ENCODE results near the gene PARM1. TPM values are rescaled to one million over a fixed set of nuclear protein-coding genes. Genes with fewer than 3 reads are reported as not detected.

Gene PARM1
- total RNA-seq, 4 donors from 2014 or later: 12.9 to 25.7 (median 24.1) TPM

- WGBS: 71% methylated on average over 3 of the region's 3 CpGs
- no peak overlapping the region for H3K27ac ChIP-seq (replicated peaks in 1 of 4)
- H3K36me3 ChIP-seq: peaks cover 0 to 4% (median 0%) of the 10 kb centered on the region in 4 donors
- no peaks in the 10 kb centered on the region for H3K9me3 ChIP-seq
- no peak for DNase-seq (ENCODE audit: extremely low spot score)
- intact Hi-C loops (cut with DNase I): no loop called here
- H3K27me3 ChIP-seq: no peaks in the 10 kb centered on the region
- no peak overlapping the region for H3K4me3 ChIP-seq
- TF ChIP-seq CTCF (IDR thresholded peaks at IDR 0.05): no peak
- no peak for TF ChIP-seq POLR2A (IDR thresholded peaks at IDR 0.05; ENCODE audit: low read depth)
- TF ChIP-seq EP300 (IDR thresholded peaks at IDR 0.05): no peak
- TF ChIP-seq POLR2AphosphoS5 (IDR thresholded peaks at IDR 0.05): no peak
- H3K4me1 ChIP-seq: no peaks in the 10 kb centered on the region
These were observed 103.3 kb downstream of the PARM1 start for GRCh38 chr4:75036046-75036830.

DNA sequence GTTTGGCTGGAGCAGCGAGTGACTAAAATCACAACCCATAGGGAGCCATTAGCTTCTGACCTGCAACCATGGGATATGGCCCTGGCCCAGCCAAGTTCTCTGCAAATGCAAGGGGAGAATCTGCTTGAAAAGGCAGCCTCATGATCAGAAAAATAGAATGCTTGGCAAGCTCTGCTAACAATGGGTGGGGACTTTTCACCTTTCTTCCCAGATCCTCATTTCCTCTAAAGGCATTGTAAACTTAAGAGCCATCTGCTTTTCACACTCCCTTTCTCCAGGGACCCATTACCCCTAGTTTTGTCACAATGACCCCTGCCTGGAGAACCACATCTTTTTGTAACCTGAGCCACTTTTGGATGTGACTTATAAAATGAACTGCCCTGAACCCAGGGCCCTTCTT lies 104.3 kb downstream of the PARM1 start:
- Histone ChIP-seq H3K27me3 (no peaks in the 10 kb centered on the region), H3K36me3 (peaks cover 0 to 4% (median 0%) of the 10 kb centered on the region in 4 donors), H3K27ac (replicated peaks in 1 of 4) (no peak overlapping the region), H3K4me3 (no peak overlapping the region), H3K4me1 (no peaks in the 10 kb centered on the region), H3K9me3 (no peaks in the 10 kb centered on the region)
- no peak for DNase-seq (ENCODE audit: extremely low spot score)
- TF ChIP-seq CTCF (IDR thresholded peaks at IDR 0.05): no peak
- TF ChIP-seq POLR2A (IDR thresholded peaks at IDR 0.05; ENCODE audit: low read depth): no peak
- TF ChIP-seq POLR2AphosphoS5 (IDR thresholded peaks at IDR 0.05): no peak
- no peak for TF ChIP-seq EP300 (IDR thresholded peaks at IDR 0.05)
- intact Hi-C loops (cut with DNase I): no loop called here
- 88% methylated on average over 1 of the region's 1 CpG for WGBS

DNA sequence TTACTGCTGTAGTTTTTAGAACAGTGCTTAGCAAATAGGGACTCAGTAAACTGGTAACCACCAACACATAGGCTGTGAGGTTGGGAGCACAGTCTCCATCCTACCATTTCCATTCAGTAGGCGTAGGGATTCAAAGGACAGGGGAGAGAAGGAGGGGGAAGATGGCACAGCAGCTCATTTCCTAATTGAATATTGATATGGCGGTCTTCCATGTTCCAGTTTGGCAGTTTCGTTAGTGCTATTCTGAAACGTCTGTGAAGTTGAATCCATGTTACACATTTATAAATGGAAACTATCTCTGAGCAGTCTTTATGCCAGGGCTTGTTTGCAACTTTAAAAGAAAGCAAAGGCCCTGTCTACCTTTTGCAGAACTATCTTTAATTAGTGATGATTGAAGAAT lies 105.5 kb downstream of the PARM1 start:
- Histone ChIP-seq H3K4me3 (no peak overlapping the region), H3K4me1 (no peaks in the 10 kb centered on the region), H3K27me3 (no peaks in the 10 kb centered on the region), H3K36me3 (peaks cover 0 to 4% (median 0%) of the 10 kb centered on the region in 4 donors), H3K27ac (replicated peaks in 1 of 4) (no peak overlapping the region), H3K9me3 (no peaks in the 10 kb centered on the region)
- TF ChIP-seq CTCF (IDR thresholded peaks at IDR 0.05): no peak
- no peak for TF ChIP-seq POLR2AphosphoS5 (IDR thresholded peaks at IDR 0.05)
- no peak for TF ChIP-seq POLR2A (IDR thresholded peaks at IDR 0.05; ENCODE audit: low read depth)
- no peak for TF ChIP-seq EP300 (IDR thresholded peaks at IDR 0.05)
- WGBS: 93% methylated on average over 4 of the region's 4 CpGs
- DNase-seq (ENCODE audit: extremely low spot score): no peak
- intact Hi-C loops (cut with DNase I): no loop called here

- Histone ChIP-seq H3K4me3 (no peak overlapping the region), H3K27ac (replicated peaks in 1 of 4) (no peak overlapping the region), H3K36me3 (peaks cover 0 to 4% (median 0%) of the 10 kb centered on the region in 4 donors), H3K9me3 (no peaks in the 10 kb centered on the region), H3K27me3 (no peaks in the 10 kb centered on the region), H3K4me1 (no peaks in the 10 kb centered on the region)
- no peak for TF ChIP-seq POLR2AphosphoS5 (IDR thresholded peaks at IDR 0.05)
- TF ChIP-seq EP300 (IDR thresholded peaks at IDR 0.05): no peak
- TF ChIP-seq POLR2A (IDR thresholded peaks at IDR 0.05; ENCODE audit: low read depth): no peak
- TF ChIP-seq CTCF (IDR thresholded peaks at IDR 0.05): no peak
- DNase-seq (ENCODE audit: extremely low spot score): no peak
- intact Hi-C loops (cut with DNase I): no loop called here
- WGBS: 84% methylated on average over 5 of the region's 5 CpGs
These were observed 107.8 kb downstream of the PARM1 start for GRCh38 chr4:75040703-75041102.

Measured in esophagus muscularis mucosa (tissue), 4 donors.